GM21576 (cell line): Measurements from ENCODE around the gene LRRC75A.

Experiments used
- ATAC-seq: cut with Tn5 transposase; IDR thresholded peaks from one replicate; pipeline ENCODE4 v1.9.1; 2021; ENCODE audit warnings: mild to moderate bottlenecking, moderate library complexity; ENCODE audit not compliant: unreplicated experiment

Gene LRRC75A

DNA sequence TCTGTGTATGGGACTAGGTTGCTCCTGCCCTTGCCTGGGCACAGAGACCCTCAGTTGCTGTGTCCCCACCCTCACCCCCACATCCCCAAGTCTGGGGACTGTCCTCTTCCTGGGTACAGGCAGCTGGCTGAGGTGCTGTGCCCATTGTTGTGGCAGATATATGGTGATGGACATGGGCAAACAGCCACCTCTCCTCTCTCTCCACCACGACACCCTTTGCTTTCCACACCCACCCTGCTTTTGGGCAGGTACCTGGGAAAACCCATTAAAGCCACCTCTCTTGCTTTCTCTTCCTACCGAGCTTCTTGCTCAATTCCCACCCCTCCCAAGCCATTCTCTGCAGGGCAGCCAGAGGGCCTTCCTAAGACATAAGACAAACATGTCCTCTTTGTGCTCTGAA lies 54.9 kb downstream of the LRRC75A start:
- ATAC-seq, result no peak

GRCh38 chr17:16435925-16436886 lies 55.8 kb downstream of the LRRC75A start:
- no peak for ATAC-seq

DNA sequence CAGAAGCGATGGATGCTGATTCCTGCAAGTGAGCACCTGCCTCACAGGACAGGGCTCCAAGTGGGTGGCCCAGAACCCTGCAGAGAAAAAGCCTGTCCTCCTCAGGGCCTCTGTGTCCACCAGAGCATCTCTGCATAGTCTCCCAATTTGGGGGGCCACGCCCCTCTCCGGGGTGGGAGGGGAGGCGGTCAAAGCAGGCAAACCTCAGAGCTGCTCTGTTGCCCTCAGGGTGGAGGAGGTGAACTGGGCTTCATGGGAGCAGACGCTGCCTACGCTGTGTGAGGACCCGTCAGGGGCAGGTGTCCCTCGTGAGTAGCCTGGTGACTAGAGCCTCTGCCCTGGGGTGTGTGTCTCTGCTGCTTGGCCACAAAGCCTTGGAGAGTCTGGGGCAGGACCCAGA lies 57.3 kb downstream of the LRRC75A start:
- no peak for ATAC-seq

DNA sequence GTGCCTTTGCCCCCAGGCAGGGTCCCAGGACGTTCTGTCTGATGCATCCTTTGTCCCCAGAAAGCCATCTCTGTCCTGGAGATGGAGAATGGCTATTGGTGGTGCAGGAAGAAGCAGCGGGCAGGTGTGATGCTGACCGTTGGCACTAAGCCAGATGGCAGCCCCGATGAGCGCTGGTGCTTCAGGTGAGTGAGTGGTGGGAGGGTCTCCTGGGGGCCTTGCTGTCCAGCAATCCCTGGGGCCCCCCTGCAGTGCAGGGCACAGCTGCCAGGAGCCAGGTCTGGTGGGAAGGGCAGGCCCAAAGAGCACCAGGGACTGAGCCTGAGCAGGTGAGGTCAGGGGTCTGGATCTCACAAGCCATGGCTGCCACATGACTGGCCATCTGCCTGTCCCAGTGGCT lies 58.5 kb downstream of the LRRC75A start:
- no peak for ATAC-seq

DNA sequence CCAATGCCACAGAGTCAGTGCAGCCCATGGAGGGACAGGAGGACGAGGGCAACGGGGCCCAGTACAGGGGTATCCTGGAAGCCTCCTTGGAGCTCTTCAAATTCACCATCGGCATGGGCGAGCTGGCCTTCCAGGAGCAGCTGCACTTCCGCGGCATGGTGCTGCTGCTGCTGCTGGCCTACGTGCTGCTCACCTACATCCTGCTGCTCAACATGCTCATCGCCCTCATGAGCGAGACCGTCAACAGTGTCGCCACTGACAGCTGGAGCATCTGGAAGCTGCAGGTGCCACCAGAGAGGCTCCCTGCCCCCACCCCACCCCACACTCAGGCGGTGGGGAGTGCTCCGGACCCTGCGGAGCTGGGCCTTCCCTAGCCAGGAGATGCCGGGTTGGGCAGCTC lies 60.0 kb downstream of the LRRC75A start:
- ATAC-seq, result no peak

DNA sequence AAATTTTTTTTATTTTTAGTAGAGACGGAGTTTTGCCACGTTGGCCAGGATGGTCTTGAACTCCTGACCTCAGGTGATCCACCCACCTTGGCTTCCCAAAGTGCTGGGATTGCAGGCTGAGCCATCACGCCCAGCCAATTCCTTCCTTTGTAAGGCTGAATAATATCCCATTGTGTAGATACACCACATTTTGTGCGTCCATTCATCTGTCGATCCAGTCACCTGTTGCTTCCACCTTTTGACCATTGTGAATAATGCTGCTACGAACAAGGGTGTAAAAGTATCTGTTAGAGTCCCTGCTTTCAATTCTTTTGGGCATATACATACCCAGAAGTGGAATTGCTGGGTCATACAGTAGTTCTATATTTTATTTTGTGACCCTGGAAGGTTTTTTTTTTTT lies 61.3 kb downstream of the LRRC75A start:
- no peak for ATAC-seq

DNA sequence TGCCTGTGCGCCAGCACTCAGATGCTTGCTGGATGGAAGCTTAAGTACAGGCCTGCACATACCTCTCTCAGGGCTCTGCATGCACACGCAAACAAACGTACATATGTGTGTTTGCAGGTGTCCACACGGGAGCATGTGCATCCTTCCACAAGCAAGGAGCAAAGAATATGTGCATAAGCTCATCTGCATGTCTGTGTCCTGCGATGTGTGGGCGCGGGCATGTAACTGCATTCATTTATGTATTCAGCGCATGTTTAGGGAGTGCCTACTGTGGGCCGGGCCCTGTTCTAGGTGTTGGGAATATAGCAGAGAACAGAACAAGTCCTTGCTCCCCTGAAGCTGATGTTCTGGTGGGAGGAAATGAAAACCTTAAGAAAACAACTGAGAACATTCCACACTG lies 62.9 kb downstream of the LRRC75A start:
- ATAC-seq, result no peak

DNA sequence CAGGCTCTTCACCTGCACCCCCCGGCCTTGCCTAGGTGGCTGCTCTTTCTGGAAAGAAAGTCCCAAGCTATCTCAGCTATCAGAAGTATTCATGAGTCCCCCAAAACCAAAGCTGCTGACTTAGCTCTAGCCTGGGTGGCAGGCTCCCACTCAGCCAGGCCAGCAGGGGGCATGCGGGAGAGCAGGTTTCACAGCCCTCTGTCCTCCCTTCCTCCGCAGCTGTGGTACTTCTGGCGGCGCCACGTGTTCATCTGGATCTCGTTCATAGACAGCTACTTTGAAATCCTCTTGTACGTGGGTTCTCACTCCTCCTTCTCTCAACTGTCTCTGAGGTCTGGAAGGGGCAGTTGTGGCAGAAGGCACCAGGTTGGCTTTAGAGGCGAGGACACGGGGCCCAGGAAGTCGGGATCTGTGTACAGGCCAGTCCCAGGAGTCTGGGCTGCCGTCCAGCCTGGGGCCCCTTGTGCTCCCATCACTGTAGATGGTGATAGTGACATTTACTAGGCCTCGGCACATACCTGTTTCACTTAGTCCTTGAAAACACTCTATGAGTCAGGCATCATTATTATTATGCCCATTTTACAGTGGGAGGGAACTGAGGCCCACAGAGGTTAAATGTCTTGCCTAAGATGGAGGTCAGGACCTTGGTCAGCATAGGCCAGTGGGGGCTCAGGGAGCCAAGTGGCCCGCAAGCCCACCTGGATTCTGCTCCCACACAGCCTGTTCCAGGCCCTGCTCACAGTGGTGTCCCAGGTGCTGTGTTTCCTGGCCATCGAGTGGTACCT lies 63.7 kb downstream of the LRRC75A start:
- ATAC-seq, result no peak

- no peak for ATAC-seq
These were observed 65.0 kb downstream of the LRRC75A start for GRCh38 chr17:16427020-16427419.

- ATAC-seq, result no peak
These were observed 66.0 kb downstream of the LRRC75A start for GRCh38 chr17:16425698-16426659.

DNA sequence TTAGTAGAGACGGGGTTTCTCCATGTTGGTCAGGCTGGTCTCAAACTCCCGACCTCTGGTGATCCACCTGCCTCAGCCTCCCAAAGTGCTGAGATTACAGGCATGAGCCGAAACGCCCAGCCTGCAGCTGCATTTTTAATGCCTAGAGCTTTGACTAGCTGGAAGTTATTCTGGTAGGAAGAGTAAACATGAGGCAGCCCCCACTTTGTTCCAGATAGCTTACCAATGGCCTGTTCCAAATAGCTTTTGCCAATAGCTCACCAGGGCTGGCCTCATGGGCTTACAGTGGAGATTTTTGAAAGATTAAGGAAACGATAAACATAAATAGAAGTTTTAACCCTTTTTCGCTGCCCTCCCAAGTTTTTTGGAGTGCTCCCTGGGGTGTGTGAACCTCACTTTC lies 66.8 kb downstream of the LRRC75A start:
- no peak for ATAC-seq

GRCh38 chr17:16423226-16423872 lies 68.6 kb downstream of the LRRC75A start:
- ATAC-seq, result no peak

DNA sequence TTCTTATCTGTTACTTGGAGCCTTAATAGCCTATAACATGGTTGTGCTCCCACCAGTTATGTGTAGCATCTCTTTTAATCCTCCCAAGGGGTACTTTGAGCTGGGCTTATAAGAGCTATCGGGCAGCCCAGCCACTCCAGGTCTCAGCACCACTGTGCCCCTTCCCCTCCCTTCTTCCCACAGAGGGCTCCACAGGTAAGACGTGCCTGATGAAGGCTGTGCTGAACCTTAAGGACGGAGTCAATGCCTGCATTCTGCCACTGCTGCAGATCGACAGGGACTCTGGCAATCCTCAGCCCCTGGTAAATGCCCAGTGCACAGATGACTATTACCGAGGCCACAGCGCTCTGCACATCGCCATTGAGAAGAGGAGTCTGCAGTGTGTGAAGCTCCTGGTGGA lies 69.6 kb downstream of the LRRC75A start:
- no peak for ATAC-seq

DNA sequence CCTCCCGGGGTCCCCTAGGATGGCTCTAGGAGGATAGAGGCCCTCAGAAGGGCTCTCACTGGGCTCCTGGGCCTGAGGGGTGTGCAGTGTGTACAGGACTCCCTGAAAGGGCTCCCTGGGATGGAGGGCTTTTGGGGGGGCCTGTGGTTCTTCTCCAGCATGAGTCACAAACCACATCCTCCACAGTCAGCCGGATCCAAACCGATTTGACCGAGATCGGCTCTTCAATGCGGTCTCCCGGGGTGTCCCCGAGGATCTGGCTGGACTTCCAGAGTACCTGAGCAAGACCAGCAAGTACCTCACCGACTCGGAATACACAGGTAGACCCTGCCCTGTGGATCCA lies 72.1 kb downstream of the LRRC75A start:
- peak; percentile 3 for ATAC-seq

- peak; percentile 27 for ATAC-seq
These were observed 72.7 kb downstream of the LRRC75A start for GRCh38 chr17:16419074-16419928.

DNA sequence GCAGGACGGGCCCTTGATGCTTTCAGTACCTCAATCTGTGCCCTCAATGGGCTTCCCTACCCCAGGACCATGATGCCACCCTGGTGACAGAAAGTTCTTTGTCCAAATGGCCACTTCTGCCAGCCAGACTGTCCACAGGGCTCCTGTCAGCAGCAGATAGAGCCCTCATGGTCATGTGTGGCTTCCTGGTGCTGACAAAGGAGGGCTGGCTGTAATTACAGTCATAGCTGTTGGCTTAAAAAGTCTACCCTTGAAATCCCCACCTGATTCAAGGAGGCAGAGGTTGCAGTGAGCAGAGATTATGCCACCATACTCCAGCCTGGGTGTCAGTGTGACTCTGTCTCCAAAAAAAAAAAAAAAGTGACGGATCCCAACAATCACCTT lies 73.3 kb downstream of the LRRC75A start:
- no peak for ATAC-seq

DNA sequence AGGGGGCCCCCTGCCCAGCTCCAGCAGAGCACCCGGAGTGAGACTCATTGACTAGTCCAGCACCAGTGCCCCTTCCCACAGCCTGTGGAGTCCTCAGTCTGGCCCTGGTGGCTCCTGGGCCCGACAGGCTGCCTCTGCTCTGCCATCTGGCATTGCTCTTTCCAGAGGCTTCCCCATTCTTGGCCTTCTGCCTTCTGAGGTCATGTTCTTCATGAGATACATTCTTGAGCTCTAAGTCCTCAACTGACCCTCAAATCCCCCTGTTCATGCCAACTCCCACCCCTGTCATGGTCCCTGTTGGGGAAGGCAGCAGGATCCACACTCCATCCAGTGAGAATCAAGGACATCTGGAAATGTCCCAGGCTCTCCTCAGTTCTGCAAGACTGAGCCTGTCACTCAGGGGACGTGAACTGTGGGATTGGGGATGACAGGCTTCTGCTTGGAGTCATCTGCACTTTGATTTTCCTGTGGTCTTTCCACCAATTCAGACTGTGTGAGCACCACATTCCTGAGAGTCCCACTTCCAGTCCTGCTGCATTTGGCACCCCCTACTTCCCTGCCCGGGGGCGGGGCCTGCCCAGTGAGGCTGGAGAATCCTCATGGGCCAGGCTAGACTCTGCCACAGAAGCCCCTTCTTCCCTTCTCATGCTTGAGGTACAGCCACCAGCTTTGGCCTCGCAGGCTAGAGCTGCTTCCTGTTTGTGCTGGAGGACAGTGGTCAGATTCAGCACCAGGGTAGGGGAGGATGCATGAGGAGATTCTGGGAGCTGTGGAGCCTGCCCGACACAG lies 73.9 kb downstream of the LRRC75A start:
- no peak for ATAC-seq

GRCh38 chr17:16417399-16417798 lies 74.6 kb downstream of the LRRC75A start:
- ATAC-seq, result no peak
